Endothelial cell of umbilical vein (primary cell): Measurements from ENCODE around the gene CUEDC1. TPM values are rescaled to one million over a fixed set of nuclear protein-coding genes. Genes with fewer than 3 reads are reported as not detected.

Experiments used
- BruUV-seq: library from RNA; stranded (reverse); fragments of 400-500 nt; replicated peaks from 2 replicates; lab custom pipeline; 2021; lab: Mats Ljungman, UMichigan
- CTCF ChIA-PET: fragments of 300-600, 350-600 bp; sonication (Branson Sonifier 250); formaldehyde crosslinking; loops from one replicate; lab custom pipeline; 2021; ENCODE audit warnings: antibody characterized with exemption, inconsistent platforms; lab: Charles Lee
- POLR2A ChIA-PET: fragments of 300-600, 350-600 bp; sonication (Branson Sonifier 250); formaldehyde crosslinking; loops from one replicate; lab custom pipeline; 2021; ENCODE audit warnings: antibody characterized with exemption, inconsistent platforms; lab: Charles Lee
- DNase-seq: peaks from one replicate; pipeline ENCODE4 v3.0.0-alpha.2; 2011; ENCODE audit warnings: low read depth, low spot score
- FAIRE-seq: peaks from 2 replicates; lab custom pipeline; 2011; peaks lifted over from hg19 to GRCh38; lab: Jason Lieb, UNC
- H2AFZ ChIP-seq: 2 replicates; pipeline ENCODE4 v1.6.0; 2012; ENCODE audit warnings: low read depth, low read length, control low read depth, inconsistent platforms
- H3K27ac ChIP-seq: 2 replicates; pipeline ENCODE4 v1.5.1; 2011; ENCODE audit warnings: low read depth, mild to moderate bottlenecking, control low read depth, low read length, moderate library complexity; ENCODE audit not compliant: insufficient read depth
- H3K27me3 ChIP-seq, 2 experiments: 2 replicates each; pipeline versions ENCODE4 v1.6.0 to v1.6.1; 2011; ENCODE audit warnings: low read length in 2 of 2, mixed read lengths in 1 of 2; ENCODE audit not compliant: control insufficient read depth in 2 of 2, insufficient read depth in 2 of 2
- H3K36me3 ChIP-seq, 2 experiments: 2 replicates in 1 of 2; 3 replicates in 1 of 2; pipeline ENCODE4 v1.5.1; 2011; ENCODE audit warnings: low read length in 2 of 2, mild to moderate bottlenecking in 1 of 2, moderate library complexity in 1 of 2; ENCODE audit not compliant: control insufficient read depth in 2 of 2, insufficient read depth in 2 of 2; ENCODE audit errors: extremely low read depth in 1 of 2
- H3K4me1 ChIP-seq: 3 replicates; pipeline ENCODE4 v1.5.1; 2011; ENCODE audit warnings: mild to moderate bottlenecking, low read length; ENCODE audit not compliant: control insufficient read depth, insufficient read depth; ENCODE audit errors: extremely low read depth
- H3K4me2 ChIP-seq: 2 replicates; pipeline ENCODE4 v1.6.1; 2011; ENCODE audit warnings: low read length, control low read depth, mixed read lengths; ENCODE audit not compliant: insufficient read depth
- H3K4me3 ChIP-seq, 3 experiments: fragments of 200-600 bp in 1 of 3; sonication (generic), shearing (Covaris generic) in 1 of 3; replicated peaks in 1 of 3; 2 replicates each; pipeline ENCODE4 v1.5.1; 2011 to 2016; ENCODE audit warnings: control low read depth in 3 of 3, low read length in 3 of 3, mild to moderate bottlenecking in 2 of 3, inconsistent platforms in 1 of 3, low read depth in 1 of 3, moderate library complexity in 1 of 3; ENCODE audit not compliant: insufficient read depth in 1 of 3
- H3K79me2 ChIP-seq: 2 replicates; pipeline ENCODE4 v1.6.0; 2012; ENCODE audit warnings: low read length, inconsistent platforms; ENCODE audit not compliant: control insufficient read depth, insufficient read depth
- H3K9ac ChIP-seq: replicated peaks from 2 replicates; pipeline ENCODE3; 2011; ENCODE audit warnings: low read length, control low read depth; ENCODE audit not compliant: insufficient read depth; ENCODE audit errors: extremely low read depth
- H3K9me1 ChIP-seq: replicated peaks from 3 replicates; pipeline ENCODE4 v1.6.0; 2011; ENCODE audit warnings: mild to moderate bottlenecking, low read length; ENCODE audit not compliant: control insufficient read depth, insufficient read depth; ENCODE audit errors: extremely low read depth
- H3K9me3 ChIP-seq: replicated peaks from 2 replicates; pipeline ENCODE4 v1.5.1; 2012; ENCODE audit warnings: low read length, inconsistent platforms; ENCODE audit not compliant: control insufficient read depth, insufficient read depth
- H4K20me1 ChIP-seq: replicated peaks from 2 replicates; pipeline ENCODE3; 2011; ENCODE audit warnings: mild to moderate bottlenecking, low read length; ENCODE audit not compliant: control insufficient read depth, insufficient read depth; ENCODE audit errors: extremely low read depth
- EZH2 ChIP-seq: IDR thresholded peaks from 2 replicates; pipeline ENCODE4 v1.6.1; 2012; ENCODE audit warnings: borderline replicate concordance, low read depth, mild to moderate bottlenecking, moderate library complexity, low read length, inconsistent platforms; ENCODE audit not compliant: severe bottlenecking
- FOS ChIP-seq: IDR thresholded peaks from 2 replicates; pipeline ENCODE4 v1.6.1; 2011; ENCODE audit warnings: mild to moderate bottlenecking, low read length, moderate library complexity, borderline replicate concordance; ENCODE audit not compliant: insufficient read depth
- GATA2 ChIP-seq: IDR thresholded peaks from 2 replicates; pipeline ENCODE4 v1.7.0; 2011; ENCODE audit warnings: low read depth, mild to moderate bottlenecking, moderate library complexity, mixed read lengths, low read length; ENCODE audit not compliant: insufficient read length, insufficient read depth
- JUN ChIP-seq: IDR thresholded peaks from 2 replicates; pipeline ENCODE4 v1.6.1; 2011; ENCODE audit warnings: borderline replicate concordance, low read depth; ENCODE audit not compliant: insufficient read length, insufficient read depth
- MYC ChIP-seq: IDR thresholded peaks from one replicate; pipeline ENCODE4 v1.6.1; 2011; ENCODE audit warnings: mild to moderate bottlenecking, low read depth, low read length
- POLR2A ChIP-seq: IDR thresholded peaks from 2 replicates; pipeline ENCODE4 v1.6.1; 2012; ENCODE audit warnings: low read depth, mild to moderate bottlenecking, control low read depth, low read length
- POLR2AphosphoS5 ChIP-seq: IDR thresholded peaks from 2 replicates; pipeline ENCODE4 v1.6.1; 2012; ENCODE audit warnings: low read depth, mild to moderate bottlenecking, control low read depth, low read length, moderate library complexity; ENCODE audit not compliant: insufficient read depth
- dilution Hi-C: fragments of 300-500 bp; cut with MboI; formaldehyde crosslinking; loops from one replicate; pipeline ENCODE4 v1.15.0; 2019; ENCODE audit warnings: low sequenced_read_pairs; ENCODE audit not compliant: extremely low pct_ligation_motif_present
- intact Hi-C: fragments of 100-400 bp; cut with micrococcal nuclease; formaldehyde crosslinking; loops from one replicate; pipeline ENCODE4 v1.10.0; 2022
- polyA plus RNA-seq, 4 experiments: library from polyadenylated mRNA; depleted of rRNA in 3 of 4; stranded (reverse) in 3 of 4; unstranded in 1 of 4; fragments of >200 nt; gene quantifications; 2 replicates each; pipeline versions ENCODE4 v1.2.1 to v1.2.3, GENCODE V29; 2011 to 2012; ENCODE audit warnings: missing spikeins in 1 of 4
- total RNA-seq: library from RNA; stranded (reverse); gene quantifications from 2 replicates; pipeline ENCODE4 v1.2.3, GENCODE V29; 2021
- TF ChIP-seq, protein P1 (sequence below): IDR thresholded peaks from 2 replicates; pipeline ENCODE4 v1.6.1; 2011; ENCODE audit not compliant: insufficient read depth, insufficient read length
- TF ChIP-seq, protein P2 (sequence below), 2 donors: IDR thresholded peaks; 1 replicate in 1 of 2; 2 replicates in 1 of 2; pipeline ENCODE4 v1.5.1; 2011; ENCODE audit warnings: low read length in 2 of 2, mild to moderate bottlenecking in 2 of 2, moderate library complexity in 2 of 2, control low read depth in 1 of 2, inconsistent platforms in 1 of 2, low read depth in 1 of 2; ENCODE audit not compliant: insufficient read depth in 1 of 2; ENCODE audit errors: extremely low read depth in 1 of 2

The CUEDC1 gene
- total and polyA plus RNA-seq, 2 donors (not counting 3 experiments of a cell fraction or from before 2014, with no cell fraction given): 15.8 to 27.7 TPM

- dilution Hi-C loops: no loop called here
- H4K20me1 ChIP-seq: no peaks in the 10 kb centered on the region
- no TSS peak for BruUV-seq
- H3K9ac ChIP-seq: no peak overlapping the region
- no peak overlapping the region for H2AFZ ChIP-seq
- intact Hi-C loops: no loop called here
- no peak overlapping the region for H3K4me2 ChIP-seq
- no peaks in the 10 kb centered on the region for H3K9me1 ChIP-seq
- FAIRE-seq (no peak), DNase-seq (no peak)
- H3K27ac ChIP-seq: no peak overlapping the region
- H3K4me3 ChIP-seq: no peak overlapping the region
- H3K27me3 ChIP-seq: peaks cover 2 to 6% of the 10 kb centered on the region in 2 experiments
- peaks cover 46% of the 10 kb centered on the region for H3K4me1 ChIP-seq
- no peaks in the 10 kb centered on the region for H3K9me3 ChIP-seq
- CTCF ChIA-PET: interaction anchor here (0.7 to 5.3 kb wide), 10 partner anchors 13 to 94 kb away, joined by 3 to 45 read pairs (median 14); no protein-coding TSS in a partner anchor
- POLR2A ChIA-PET: interaction anchor here (0.9 to 1.1 kb wide), 2 partner anchors 26 to 79 kb away, joined by 3 to 4 read pairs; no protein-coding TSS in a partner anchor
- H3K79me2 ChIP-seq: peaks cover 8% of the 10 kb centered on the region
- H3K36me3 ChIP-seq: no peaks in the 10 kb centered on the region
- TF ChIP-seq FOS (no peak), MYC (no peak), JUN (no peak), GATA2 (no peak), POLR2A (no peak), EZH2 (no peak), POLR2AphosphoS5 (no peak)
- TF ChIP-seq, protein P1, sequence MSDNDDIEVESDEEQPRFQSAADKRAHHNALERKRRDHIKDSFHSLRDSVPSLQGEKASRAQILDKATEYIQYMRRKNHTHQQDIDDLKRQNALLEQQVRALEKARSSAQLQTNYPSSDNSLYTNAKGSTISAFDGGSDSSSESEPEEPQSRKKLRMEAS: no peak
- TF ChIP-seq, protein P2, sequence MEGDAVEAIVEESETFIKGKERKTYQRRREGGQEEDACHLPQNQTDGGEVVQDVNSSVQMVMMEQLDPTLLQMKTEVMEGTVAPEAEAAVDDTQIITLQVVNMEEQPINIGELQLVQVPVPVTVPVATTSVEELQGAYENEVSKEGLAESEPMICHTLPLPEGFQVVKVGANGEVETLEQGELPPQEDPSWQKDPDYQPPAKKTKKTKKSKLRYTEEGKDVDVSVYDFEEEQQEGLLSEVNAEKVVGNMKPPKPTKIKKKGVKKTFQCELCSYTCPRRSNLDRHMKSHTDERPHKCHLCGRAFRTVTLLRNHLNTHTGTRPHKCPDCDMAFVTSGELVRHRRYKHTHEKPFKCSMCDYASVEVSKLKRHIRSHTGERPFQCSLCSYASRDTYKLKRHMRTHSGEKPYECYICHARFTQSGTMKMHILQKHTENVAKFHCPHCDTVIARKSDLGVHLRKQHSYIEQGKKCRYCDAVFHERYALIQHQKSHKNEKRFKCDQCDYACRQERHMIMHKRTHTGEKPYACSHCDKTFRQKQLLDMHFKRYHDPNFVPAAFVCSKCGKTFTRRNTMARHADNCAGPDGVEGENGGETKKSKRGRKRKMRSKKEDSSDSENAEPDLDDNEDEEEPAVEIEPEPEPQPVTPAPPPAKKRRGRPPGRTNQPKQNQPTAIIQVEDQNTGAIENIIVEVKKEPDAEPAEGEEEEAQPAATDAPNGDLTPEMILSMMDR (IDR thresholded peaks at IDR 0.05; ENCODE audit: extremely low read depth in 1 of 2, insufficient read depth in 1 of 2, low read depth in 1 of 2, low read length in 2 of 2): no peak
These were observed 2.0 kb downstream of the CUEDC1 start for GRCh38 chr17:57953219-57953618.
